GM18867 (cell line): Measurements from ENCODE around the gene ITLN1.
A peak's percentile ranks its signal among the peaks of the same experiment; 100 is the strongest.
"Not testable (repeated sequence)": the region's sequence is repeated elsewhere in the genome, so short reads cannot be mapped to it uniquely, and the experiment has no call there.

Experiments
- ATAC-seq: cut with Tn5 transposase; IDR thresholded peaks from one replicate; pipeline ENCODE4 v1.9.1; 2021; ENCODE audit warnings: mild to moderate bottlenecking, moderate library complexity; ENCODE audit not compliant: unreplicated experiment

The ITLN1 gene

DNA sequence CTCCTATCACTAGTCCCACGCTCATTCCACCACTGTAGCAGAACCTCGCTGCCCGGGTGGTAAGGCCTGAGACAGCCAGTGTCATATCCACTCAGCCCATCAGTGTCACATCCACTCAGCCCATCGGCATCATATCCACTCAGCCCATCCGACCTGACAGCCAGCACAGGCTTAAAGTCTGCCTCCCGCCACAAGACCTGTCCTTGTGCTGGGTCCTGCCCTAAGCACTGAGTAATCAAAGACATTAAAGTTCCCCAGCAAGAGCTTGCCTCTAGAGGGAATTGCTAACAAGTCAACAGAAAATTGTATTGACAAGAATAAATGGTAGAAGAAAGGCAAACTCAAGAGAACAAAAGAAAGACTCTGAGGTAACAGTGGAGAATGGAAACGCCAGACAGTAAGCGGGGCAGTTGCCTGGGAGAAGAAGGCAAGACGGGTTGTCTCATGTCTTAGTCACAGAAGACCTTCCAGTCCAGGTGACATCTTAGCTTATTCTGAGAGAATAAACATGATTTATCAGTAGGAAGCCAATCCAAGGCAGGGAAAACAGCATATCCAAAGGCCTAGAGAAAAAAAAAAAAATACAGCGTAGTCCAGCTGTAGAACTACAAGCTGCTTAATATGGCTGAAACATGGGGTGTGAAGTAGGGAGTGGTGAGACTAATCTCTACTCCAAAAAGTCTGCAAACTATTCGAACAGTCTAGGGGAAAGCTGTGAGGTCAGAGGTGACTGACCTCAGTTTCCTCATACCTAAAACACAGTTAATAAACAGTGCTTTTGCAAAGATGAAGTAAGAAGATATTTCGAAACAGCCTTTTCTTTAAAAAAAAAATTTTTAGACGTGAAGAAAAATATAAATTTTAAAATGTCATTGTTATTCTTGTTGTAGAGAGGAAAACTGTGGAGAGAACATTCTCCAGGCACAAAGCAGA lies 1.1 kb downstream of the ITLN1 start:
- ATAC-seq: no peak

GRCh38 chr1:160882582-160882981 lies 2.4 kb downstream of the ITLN1 start:
- ATAC-seq: no peak

DNA sequence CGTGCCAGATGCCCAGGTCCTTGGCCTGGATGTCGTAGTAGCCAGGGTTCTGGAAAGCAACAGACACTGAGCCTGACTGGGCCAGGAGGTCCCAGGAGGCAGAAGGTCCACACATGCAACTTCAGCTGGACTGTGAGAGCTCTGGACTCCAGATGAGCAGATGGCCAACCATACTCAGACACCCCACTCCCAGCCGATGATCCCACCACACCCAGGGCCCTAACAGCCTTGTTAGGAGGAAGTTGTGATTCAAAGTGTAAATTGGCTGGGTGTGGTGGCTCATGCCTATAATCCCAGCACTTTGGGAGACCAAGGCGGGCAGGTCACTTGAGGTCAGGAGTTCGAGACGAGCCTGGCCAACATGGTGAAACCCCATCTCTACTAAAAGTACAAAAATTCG lies 3.7 kb downstream of the ITLN1 start:
- ATAC-seq: not testable (repeated sequence)

DNA sequence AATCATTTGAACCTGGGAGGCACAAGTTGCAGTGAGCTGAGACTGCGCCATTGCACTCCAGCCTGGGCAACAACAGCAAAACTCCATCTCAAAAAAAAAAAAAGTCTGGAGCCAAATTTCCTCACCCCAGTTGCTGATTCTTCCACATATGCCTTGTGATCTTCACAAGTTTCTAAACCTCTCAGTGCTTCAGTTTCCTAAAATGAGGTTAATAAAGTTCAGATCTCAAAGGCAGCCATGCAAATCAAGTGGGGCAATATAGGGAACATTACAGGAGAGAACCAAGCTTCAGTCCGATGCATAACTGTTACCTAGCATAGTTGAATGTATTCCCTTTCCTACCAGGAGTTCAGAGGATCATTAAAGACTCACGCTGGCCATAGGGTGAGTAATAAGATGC lies 4.8 kb downstream of the ITLN1 start:
- ATAC-seq: no peak

DNA sequence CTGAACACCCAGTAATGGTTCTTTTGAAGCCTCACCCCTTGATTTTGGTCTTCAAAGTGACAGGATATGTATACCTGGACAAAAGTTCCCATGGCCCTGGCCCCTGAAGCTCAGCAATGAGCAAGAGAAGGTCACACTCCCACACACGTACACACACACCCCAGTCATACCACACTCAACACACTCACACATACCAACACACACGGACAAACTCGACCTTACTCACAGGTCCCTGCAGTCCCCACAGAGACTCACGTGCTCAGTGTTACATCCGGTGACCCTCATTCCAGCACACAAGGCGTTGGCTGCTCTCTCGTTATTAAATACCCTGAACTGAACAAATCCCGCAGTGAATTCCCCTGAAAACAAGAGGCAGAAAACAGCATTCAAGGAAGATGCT lies 5.9 kb downstream of the ITLN1 start:
- ATAC-seq: no peak

DNA sequence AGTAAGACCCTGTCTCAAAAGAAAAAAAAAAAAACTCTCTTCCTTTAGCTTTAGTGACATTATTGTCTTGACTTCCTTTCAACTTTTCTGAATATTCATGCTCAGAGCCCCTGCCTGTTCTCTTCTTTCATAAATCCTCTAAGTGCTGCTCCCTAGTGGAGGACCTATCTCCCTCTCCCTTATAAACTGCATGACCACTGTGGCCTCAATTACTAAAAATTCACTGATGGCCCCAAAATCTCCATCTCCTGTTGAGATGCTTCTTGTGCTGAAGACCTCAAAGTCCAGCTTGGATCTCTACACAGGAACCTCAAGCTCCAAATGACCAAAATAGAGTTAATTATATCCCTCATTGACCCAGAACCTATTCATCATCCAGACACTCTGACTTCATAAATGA lies 7.8 kb downstream of the ITLN1 start:
- ATAC-seq: no peak

DNA sequence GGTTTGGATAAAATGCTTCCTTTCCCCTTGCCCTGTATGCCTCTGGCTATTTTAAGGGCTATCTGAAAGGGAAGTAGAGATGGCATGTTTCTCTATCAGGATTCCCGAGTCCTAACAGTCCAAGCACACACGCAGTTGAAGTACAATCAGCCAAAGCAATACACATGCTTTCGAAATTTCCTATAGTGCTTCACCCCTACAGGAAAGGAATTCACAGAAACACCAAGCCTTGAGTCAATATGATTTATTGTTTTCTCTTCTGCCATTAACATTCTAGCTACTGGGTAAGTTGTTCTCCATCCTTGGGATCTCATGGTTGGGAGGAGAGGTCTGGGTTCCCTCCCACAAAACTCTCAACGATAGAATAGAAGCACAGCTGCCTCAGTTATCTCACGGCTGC lies 8.7 kb downstream of the ITLN1 start:
- no peak for ATAC-seq

DNA sequence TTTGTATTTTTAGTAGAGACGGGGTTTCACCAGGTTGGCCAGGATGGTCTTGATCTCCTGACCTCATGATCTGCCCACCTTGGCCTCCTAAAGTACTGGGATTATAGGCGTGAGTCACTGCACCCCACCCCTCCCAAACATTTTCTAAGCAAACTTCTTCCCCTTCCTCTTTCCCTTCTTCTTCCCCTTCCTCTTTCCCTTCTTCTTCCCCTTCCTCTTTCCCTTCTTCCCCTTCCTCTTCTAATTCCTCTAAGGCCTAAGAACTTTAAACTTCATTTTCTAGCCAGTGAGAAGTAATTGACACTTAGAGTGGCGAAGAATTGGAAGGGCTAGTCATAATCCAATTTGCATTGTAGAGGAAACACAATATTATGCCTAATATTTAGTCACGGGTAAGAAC lies 9.4 kb downstream of the ITLN1 start:
- not testable (repeated sequence) for ATAC-seq

- ATAC-seq: no peak
These were observed 10.0 kb downstream of the ITLN1 start for GRCh38 chr1:160874935-160875334.

- no peak for ATAC-seq
These were observed 16.8 kb downstream of the ITLN1 start for GRCh38 chr1:160868141-160868540.

DNA sequence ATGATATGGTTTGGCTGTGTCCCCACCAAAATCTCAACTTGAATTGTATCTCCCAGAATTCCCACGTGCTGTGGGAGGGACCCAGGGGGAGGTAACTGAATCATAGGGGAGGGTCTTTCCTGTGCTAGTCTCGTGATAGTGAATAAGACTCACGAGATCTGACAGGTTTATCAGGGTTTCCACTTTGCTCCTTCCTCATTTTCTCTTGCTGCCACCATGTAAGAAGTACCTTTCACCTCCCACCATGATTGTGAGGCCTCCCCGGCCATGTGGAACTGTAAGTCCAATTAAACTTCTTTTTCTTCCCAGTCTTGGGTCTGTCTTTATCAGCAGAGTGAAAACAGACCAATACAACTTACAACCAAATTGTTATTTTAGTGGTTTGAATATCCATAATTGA lies 17.3 kb downstream of the ITLN1 start:
- not testable (repeated sequence) for ATAC-seq

DNA sequence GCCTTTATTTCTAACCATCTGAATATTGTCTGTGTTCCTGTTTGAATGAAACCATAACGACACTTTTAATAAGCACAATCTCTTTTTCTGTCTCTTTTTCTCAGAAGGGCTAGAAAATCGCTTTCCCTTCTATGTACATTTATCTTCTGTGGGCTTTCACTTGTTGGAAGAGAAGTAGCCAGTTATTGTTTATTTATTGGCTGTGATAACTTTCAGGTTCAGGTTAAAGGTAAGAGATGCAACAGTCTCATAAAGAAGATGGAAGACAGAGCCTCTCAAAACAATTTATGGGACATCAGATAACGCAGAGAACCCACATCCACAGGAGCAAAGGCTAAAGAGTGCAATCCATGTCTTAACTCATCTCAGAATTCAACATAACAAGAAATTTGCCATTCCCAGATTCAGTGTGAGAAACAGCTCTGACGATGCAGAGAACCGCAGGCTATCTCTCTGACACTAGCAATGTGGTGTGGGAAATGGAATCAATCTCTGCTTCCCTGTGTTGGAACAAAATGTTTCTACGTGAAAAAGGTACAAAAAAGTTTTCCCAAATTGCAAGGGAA lies 18.2 kb downstream of the ITLN1 start:
- ATAC-seq: no peak

GRCh38 chr1:160866001-160866694 lies 18.8 kb downstream of the ITLN1 start:
- no peak for ATAC-seq

GRCh38 chr1:160865337-160865736 lies 19.6 kb downstream of the ITLN1 start:
- no peak for ATAC-seq

GRCh38 chr1:160864173-160864572 lies 20.8 kb downstream of the ITLN1 start:
- ATAC-seq: no peak

GRCh38 chr1:160863774-160864131 lies 21.2 kb downstream of the ITLN1 start:
- no peak for ATAC-seq

DNA sequence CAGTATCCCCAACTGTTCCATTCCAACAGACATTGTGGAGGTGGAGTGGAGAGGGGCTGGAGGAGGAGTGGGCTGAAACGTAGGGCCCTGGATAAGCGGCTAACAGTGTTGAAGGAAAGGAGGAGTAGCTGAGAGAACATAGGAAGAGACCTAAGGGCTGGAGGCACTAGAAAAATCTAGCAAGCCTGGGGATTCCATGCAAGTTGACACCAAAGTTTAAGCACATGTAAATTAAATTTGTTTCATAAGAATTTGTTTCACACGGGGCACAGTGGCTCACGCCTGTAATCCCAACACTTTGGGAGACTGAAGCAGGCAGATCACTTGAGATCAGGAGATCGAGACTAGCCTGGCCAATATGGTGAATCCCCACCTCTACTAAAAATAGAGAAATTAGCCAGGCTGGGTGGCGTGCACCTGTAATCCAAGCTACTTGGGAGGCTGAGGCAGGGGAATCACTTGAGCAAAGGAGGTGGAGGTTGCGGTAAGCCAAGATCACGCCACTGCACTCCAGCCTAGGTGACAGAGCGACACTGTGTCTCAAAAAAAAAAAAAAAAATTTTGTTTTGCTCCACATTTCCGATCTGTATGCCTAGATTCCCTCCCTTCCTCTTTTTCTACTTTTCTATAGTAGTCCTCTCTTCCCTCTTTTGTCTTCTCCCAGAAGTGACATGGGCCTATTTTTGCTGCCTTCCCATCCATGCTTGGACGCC lies 21.8 kb downstream of the ITLN1 start:
- no peak for ATAC-seq

DNA sequence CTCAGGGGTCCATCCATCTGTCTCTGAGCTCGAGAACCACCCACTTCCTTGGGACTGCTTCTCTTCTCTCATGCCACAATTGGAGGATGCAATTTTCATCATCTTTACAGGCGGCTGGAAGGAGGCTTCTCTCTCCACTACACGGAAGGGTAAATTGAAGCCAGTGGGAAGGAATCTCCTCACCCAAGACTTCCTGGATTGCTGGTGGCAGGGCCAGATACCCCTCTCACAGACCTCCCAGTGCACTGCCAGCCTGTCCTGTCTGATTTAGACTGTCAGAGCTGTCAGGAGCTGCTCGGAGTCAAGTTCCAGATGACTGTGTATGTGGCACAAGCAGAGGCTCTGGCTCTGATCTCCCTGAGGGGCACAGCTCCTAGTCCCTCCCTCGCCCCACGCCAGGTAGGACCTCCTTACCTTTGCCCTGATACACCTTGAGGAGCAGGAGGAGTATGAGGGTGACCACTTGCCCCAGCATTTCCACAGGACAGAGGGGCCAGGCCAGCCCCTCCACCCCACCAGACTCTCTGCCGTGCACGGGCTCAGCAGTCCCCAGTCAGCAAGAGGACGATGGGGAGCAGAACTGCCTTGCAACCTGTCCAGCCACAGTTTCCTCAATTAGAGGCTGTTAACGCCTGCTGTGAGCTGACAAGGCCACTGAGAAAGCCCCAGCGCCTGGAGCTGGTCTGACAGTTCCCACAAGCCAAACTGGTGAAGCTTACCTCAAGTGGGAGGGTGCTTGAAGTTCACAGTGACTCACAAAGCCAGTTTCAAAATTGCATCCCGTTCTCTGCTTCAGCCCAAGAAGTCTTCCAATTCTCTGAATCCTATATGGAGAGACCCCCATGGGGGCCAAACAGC lies 22.5 kb downstream of the ITLN1 start, which contains the start of gene CD244:
TSS of gene CD244 (minus strand) at position 685 of the 858 bp plus-strand sequence. CDS start at position 475, 210 bp downstream.
- peak; percentile 71 for ATAC-seq

- no peak for ATAC-seq
These were observed 24.0 kb downstream of the ITLN1 start for GRCh38 chr1:160860840-160861505.

DNA sequence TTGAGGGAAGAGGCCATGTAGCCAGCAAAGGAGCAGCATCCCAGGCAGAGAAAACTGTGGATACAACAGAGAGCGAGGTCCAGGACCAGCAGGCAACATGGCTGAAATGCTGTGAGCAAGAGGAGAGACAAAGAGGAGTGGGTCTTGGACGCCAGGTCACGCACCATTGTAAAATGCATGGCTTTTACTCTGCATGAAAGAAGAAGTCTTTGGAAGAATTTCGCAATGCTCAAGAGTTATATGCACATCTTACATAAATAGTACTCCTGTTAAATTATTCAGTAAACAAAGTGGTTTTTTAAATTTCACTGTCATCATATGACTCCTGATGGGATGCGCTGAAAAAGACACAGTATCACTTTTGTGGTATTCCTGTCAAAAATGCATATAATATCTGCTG lies 25.8 kb downstream of the ITLN1 start:
- no peak for ATAC-seq
